Measurements from ENCODE around the gene EEF1AKMT1. TPM values are rescaled to one million over a fixed set of nuclear protein-coding genes. Genes with fewer than 3 reads are reported as not detected.

The EEF1AKMT1 gene
- total RNA-seq, 1 experiment from 2014 or later: 14.9 TPM

- in situ Hi-C loops (cut with HindIII; ENCODE audit: low pct_unique_long_range_greater_than_20kb, low sequenced_read_pairs): no loop called here
- DNase-seq (ENCODE audit: low read depth): no peak
These were observed 65.5 kb downstream of the EEF1AKMT1 start for GRCh38 chr13:20708216-20708615.

- no peak for DNase-seq (ENCODE audit: low read depth)
- in situ Hi-C loops (cut with HindIII; ENCODE audit: low pct_unique_long_range_greater_than_20kb, low sequenced_read_pairs): no loop called here
These were observed 67.1 kb downstream of the EEF1AKMT1 start for GRCh38 chr13:20706661-20707060.

- in situ Hi-C loops (cut with HindIII; ENCODE audit: low pct_unique_long_range_greater_than_20kb, low sequenced_read_pairs): no loop called here
- no peak for DNase-seq (ENCODE audit: low read depth)
These were observed 69.2 kb downstream of the EEF1AKMT1 start for GRCh38 chr13:20704459-20705069.

GRCh38 chr13:20703780-20704458, 69.8 kb downstream of the EEF1AKMT1 start:
- DNase-seq (ENCODE audit: low read depth): peak; percentile 59
- in situ Hi-C loops (cut with HindIII; ENCODE audit: low pct_unique_long_range_greater_than_20kb, low sequenced_read_pairs): no loop called here

- in situ Hi-C loops (cut with HindIII; ENCODE audit: low pct_unique_long_range_greater_than_20kb, low sequenced_read_pairs): no loop called here
- peak; percentile 16 for DNase-seq (ENCODE audit: low read depth)
These were observed 70.6 kb downstream of the EEF1AKMT1 start, which contains the start of gene IL17D for GRCh38 chr13:20702915-20703779. TSS of gene IL17D (plus strand) at chr13:20703699. CDS start at chr13:20704002, 303 bp downstream.

- in situ Hi-C loops (cut with HindIII; ENCODE audit: low pct_unique_long_range_greater_than_20kb, low sequenced_read_pairs): no loop called here
- DNase-seq (ENCODE audit: low read depth): no peak
These were observed 71.2 kb downstream of the EEF1AKMT1 start for GRCh38 chr13:20702530-20702914.

- in situ Hi-C loops (cut with HindIII; ENCODE audit: low pct_unique_long_range_greater_than_20kb, low sequenced_read_pairs): no loop called here
- DNase-seq (ENCODE audit: low read depth): no peak
These were observed 72.3 kb downstream of the EEF1AKMT1 start for GRCh38 chr13:20701461-20701860.

GRCh38 chr13:20700288-20700687, 73.5 kb downstream of the EEF1AKMT1 start:
- no peak for DNase-seq (ENCODE audit: low read depth)
- in situ Hi-C loops (cut with HindIII; ENCODE audit: low pct_unique_long_range_greater_than_20kb, low sequenced_read_pairs): no loop called here

GRCh38 chr13:20699715-20700114, 74.0 kb downstream of the EEF1AKMT1 start:
- DNase-seq (ENCODE audit: low read depth): no peak
- in situ Hi-C loops (cut with HindIII; ENCODE audit: low pct_unique_long_range_greater_than_20kb, low sequenced_read_pairs): no loop called here

GRCh38 chr13:20696073-20696472, 77.7 kb downstream of the EEF1AKMT1 start:
- no peak for DNase-seq (ENCODE audit: low read depth)
- in situ Hi-C loops (cut with HindIII; ENCODE audit: low pct_unique_long_range_greater_than_20kb, low sequenced_read_pairs): no loop called here

- DNase-seq (ENCODE audit: low read depth): no peak
- in situ Hi-C loops (cut with HindIII; ENCODE audit: low pct_unique_long_range_greater_than_20kb, low sequenced_read_pairs): no loop called here
These were observed 82.1 kb downstream of the EEF1AKMT1 start for GRCh38 chr13:20691616-20692015.

- in situ Hi-C loops (cut with HindIII; ENCODE audit: low pct_unique_long_range_greater_than_20kb, low sequenced_read_pairs): no loop called here
- DNase-seq (ENCODE audit: low read depth): no peak
These were observed 84.5 kb downstream of the EEF1AKMT1 start for GRCh38 chr13:20689291-20689690.

- DNase-seq (ENCODE audit: low read depth): no peak
- in situ Hi-C loops (cut with HindIII; ENCODE audit: low pct_unique_long_range_greater_than_20kb, low sequenced_read_pairs): no loop called here
These were observed 86.7 kb downstream of the EEF1AKMT1 start for GRCh38 chr13:20686863-20687579.

GRCh38 chr13:20686167-20686566, 87.6 kb downstream of the EEF1AKMT1 start:
- no peak for DNase-seq (ENCODE audit: low read depth)
- in situ Hi-C loops (cut with HindIII; ENCODE audit: low pct_unique_long_range_greater_than_20kb, low sequenced_read_pairs): no loop called here

GRCh38 chr13:20685092-20685491, 88.7 kb downstream of the EEF1AKMT1 start:
- no peak for DNase-seq (ENCODE audit: low read depth)
- in situ Hi-C loops (cut with HindIII; ENCODE audit: low pct_unique_long_range_greater_than_20kb, low sequenced_read_pairs): no loop called here

- no peak for DNase-seq (ENCODE audit: low read depth)
- in situ Hi-C loops (cut with HindIII; ENCODE audit: low pct_unique_long_range_greater_than_20kb, low sequenced_read_pairs): no loop called here
These were observed 89.2 kb downstream of the EEF1AKMT1 start for GRCh38 chr13:20684546-20684945.

GRCh38 chr13:20684041-20684440, 89.7 kb downstream of the EEF1AKMT1 start:
- no peak for DNase-seq (ENCODE audit: low read depth)
- in situ Hi-C loops (cut with HindIII; ENCODE audit: low pct_unique_long_range_greater_than_20kb, low sequenced_read_pairs): no loop called here

- no peak for DNase-seq (ENCODE audit: low read depth)
- in situ Hi-C loops (cut with HindIII; ENCODE audit: low pct_unique_long_range_greater_than_20kb, low sequenced_read_pairs): no loop called here
These were observed 91.7 kb downstream of the EEF1AKMT1 start for GRCh38 chr13:20682061-20682460.
